ENCODE results near the gene P2RX6. TPM values are rescaled to one million over a fixed set of nuclear protein-coding genes. Genes with fewer than 3 reads are reported as not detected.

P2RX6 gene
- total RNA-seq, 1 donor from 2014 or later, result 1.5 TPM

GRCh38 chr22:20993304-20994127 lies 21.4 kb upstream of the P2RX6 start:
- H3K27ac Mint-ChIP-seq (ENCODE audit: unreplicated experiment), result no peak overlapping the region
- peaks cover 3% of the 10 kb centered on the region for H3K9me3 Mint-ChIP-seq (ENCODE audit: unreplicated experiment)
- no peak for DNase-seq
- TF ChIP-seq CTCF (IDR thresholded peaks at IDR 0.05; ENCODE audit: partially characterized antibody, unreplicated experiment), result no peak
- H3K4me3 Mint-ChIP-seq (ENCODE audit: unreplicated experiment), result no peak overlapping the region
- no peaks in the 10 kb centered on the region for H3K4me1 Mint-ChIP-seq (ENCODE audit: low read depth, unreplicated experiment)
- peaks cover 5% of the 10 kb centered on the region for H3K27me3 Mint-ChIP-seq (ENCODE audit: unreplicated experiment)
- H3K36me3 Mint-ChIP-seq (ENCODE audit: unreplicated experiment), result no peaks in the 10 kb centered on the region

- Mint-ChIP-seq H3K9me3 (ENCODE audit: unreplicated experiment) (peaks cover 3% of the 10 kb centered on the region), H3K4me3 (ENCODE audit: unreplicated experiment) (no peak overlapping the region), H3K4me1 (ENCODE audit: low read depth, unreplicated experiment) (no peaks in the 10 kb centered on the region), H3K27me3 (ENCODE audit: unreplicated experiment) (peaks cover 5% of the 10 kb centered on the region), H3K36me3 (ENCODE audit: unreplicated experiment) (no peaks in the 10 kb centered on the region), H3K27ac (ENCODE audit: unreplicated experiment) (no peak overlapping the region)
- TF ChIP-seq CTCF (IDR thresholded peaks at IDR 0.05; ENCODE audit: partially characterized antibody, unreplicated experiment), result no peak
- no peak for DNase-seq
Measured at GRCh38 chr22:20994128-20994901, 20.6 kb upstream of the P2RX6 start.

- Mint-ChIP-seq H3K4me3 (ENCODE audit: unreplicated experiment) (no peak overlapping the region), H3K27ac (ENCODE audit: unreplicated experiment) (no peak overlapping the region), H3K9me3 (ENCODE audit: unreplicated experiment) (peaks cover 3% of the 10 kb centered on the region), H3K27me3 (ENCODE audit: unreplicated experiment) (peaks cover 5% of the 10 kb centered on the region), H3K4me1 (ENCODE audit: low read depth, unreplicated experiment) (no peaks in the 10 kb centered on the region), H3K36me3 (ENCODE audit: unreplicated experiment) (no peaks in the 10 kb centered on the region)
- no peak for TF ChIP-seq CTCF (IDR thresholded peaks at IDR 0.05; ENCODE audit: partially characterized antibody, unreplicated experiment)
- no peak for DNase-seq
Measured at GRCh38 chr22:20994902-20995241, 20.1 kb upstream of the P2RX6 start.

GRCh38 chr22:20995329-20996030 lies 19.5 kb upstream of the P2RX6 start:
- H3K4me1 Mint-ChIP-seq (ENCODE audit: low read depth, unreplicated experiment), result no peaks in the 10 kb centered on the region
- peaks cover 1% of the 10 kb centered on the region for H3K9me3 Mint-ChIP-seq (ENCODE audit: unreplicated experiment)
- H3K4me3 Mint-ChIP-seq (ENCODE audit: unreplicated experiment), result no peak overlapping the region
- no peak for DNase-seq
- H3K27me3 Mint-ChIP-seq (ENCODE audit: unreplicated experiment), result peaks cover 2% of the 10 kb centered on the region
- TF ChIP-seq CTCF (IDR thresholded peaks at IDR 0.05; ENCODE audit: partially characterized antibody, unreplicated experiment), result no peak
- H3K36me3 Mint-ChIP-seq (ENCODE audit: unreplicated experiment), result no peaks in the 10 kb centered on the region
- no peak overlapping the region for H3K27ac Mint-ChIP-seq (ENCODE audit: unreplicated experiment)

All from glutamatergic neuron (in vitro differentiated cells).